Measurements from ENCODE around the gene TNS3.
A peak's percentile ranks its signal among the peaks of the same experiment; 100 is the strongest.

TNS3 gene

GRCh38 chr7:47513741-47514241 lies 68.1 kb downstream of the TNS3 start:
- in situ Hi-C loops (cut with HindIII; ENCODE audit: low sequenced_read_pairs): no loop called here
- peak; percentile 79 for DNase-seq (ENCODE audit: low read depth, low spot score)
- H3K4me3 ChIP-seq (ENCODE audit: low read depth, low read length): no peak overlapping the region
- no peak for TF ChIP-seq CTCF (IDR thresholded peaks at IDR 0.05; ENCODE audit: low read depth, low read length)

GRCh38 chr7:47512481-47513176 lies 69.3 kb downstream of the TNS3 start:
- no peak overlapping the region for H3K4me3 ChIP-seq (ENCODE audit: low read depth, low read length)
- no peak for TF ChIP-seq CTCF (IDR thresholded peaks at IDR 0.05; ENCODE audit: low read depth, low read length)
- DNase-seq (ENCODE audit: low read depth, low spot score): no peak
- in situ Hi-C loops (cut with HindIII; ENCODE audit: low sequenced_read_pairs): no loop called here

- in situ Hi-C loops (cut with HindIII; ENCODE audit: low sequenced_read_pairs): no loop called here
- TF ChIP-seq CTCF (IDR thresholded peaks at IDR 0.05; ENCODE audit: low read depth, low read length): no peak
- no peak overlapping the region for H3K4me3 ChIP-seq (ENCODE audit: low read depth, low read length)
- no peak for DNase-seq (ENCODE audit: low read depth, low spot score)
Measured at GRCh38 chr7:47511699-47512370, 70.1 kb downstream of the TNS3 start.

GRCh38 chr7:47510786-47511185 lies 71.1 kb downstream of the TNS3 start:
- in situ Hi-C loops (cut with HindIII; ENCODE audit: low sequenced_read_pairs): no loop called here
- H3K4me3 ChIP-seq (ENCODE audit: low read depth, low read length): no peak overlapping the region
- no peak for DNase-seq (ENCODE audit: low read depth, low spot score)
- no peak for TF ChIP-seq CTCF (IDR thresholded peaks at IDR 0.05; ENCODE audit: low read depth, low read length)

- in situ Hi-C loops (cut with HindIII; ENCODE audit: low sequenced_read_pairs): no loop called here
Measured at GRCh38 chr7:47510192-47510591, 71.7 kb downstream of the TNS3 start.

GRCh38 chr7:47509571-47509970 lies 72.3 kb downstream of the TNS3 start:
- TF ChIP-seq CTCF (IDR thresholded peaks at IDR 0.05; ENCODE audit: low read depth, low read length): no peak
- in situ Hi-C loops (cut with HindIII; ENCODE audit: low sequenced_read_pairs): no loop called here
- H3K4me3 ChIP-seq (ENCODE audit: low read depth, low read length): no peak overlapping the region
- DNase-seq (ENCODE audit: low read depth, low spot score): no peak

More at GRCh38 chr7:47510192-47510591, 71.7 kb downstream of the TNS3 start:
- no peak for DNase-seq (ENCODE audit: low read depth, low spot score)
- no peak for TF ChIP-seq CTCF (IDR thresholded peaks at IDR 0.05; ENCODE audit: low read depth, low read length)
- H3K4me3 ChIP-seq (ENCODE audit: low read depth, low read length): no peak overlapping the region
